ENCODE measurements around the gene NSL1. TPM values are rescaled to one million over a fixed set of nuclear protein-coding genes. Genes with fewer than 3 reads are reported as not detected.

Gene NSL1
- polyA plus RNA-seq, 1 donor = 45.7 TPM

DNA sequence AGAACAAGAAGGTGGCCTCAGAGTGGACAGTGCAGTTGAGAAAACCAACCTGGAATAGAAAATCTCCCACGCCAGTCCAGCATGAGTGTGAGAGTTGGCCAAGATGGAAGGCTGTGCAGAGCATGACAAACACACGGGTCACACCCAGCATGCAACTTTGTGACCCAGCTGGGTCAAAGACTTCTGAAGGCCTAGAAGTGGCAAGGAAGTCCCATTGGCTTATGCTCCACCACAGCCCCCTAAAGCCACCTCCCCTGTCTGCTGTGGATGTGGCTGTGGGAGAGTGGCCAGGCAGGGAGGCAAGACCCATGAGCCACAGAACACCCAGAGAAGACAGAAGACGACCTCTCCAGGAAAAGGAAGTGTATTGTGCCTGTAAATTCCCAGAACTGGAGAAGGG, 105.5 kb downstream of the NSL1 start:
- DNase-seq = no peak

DNA sequence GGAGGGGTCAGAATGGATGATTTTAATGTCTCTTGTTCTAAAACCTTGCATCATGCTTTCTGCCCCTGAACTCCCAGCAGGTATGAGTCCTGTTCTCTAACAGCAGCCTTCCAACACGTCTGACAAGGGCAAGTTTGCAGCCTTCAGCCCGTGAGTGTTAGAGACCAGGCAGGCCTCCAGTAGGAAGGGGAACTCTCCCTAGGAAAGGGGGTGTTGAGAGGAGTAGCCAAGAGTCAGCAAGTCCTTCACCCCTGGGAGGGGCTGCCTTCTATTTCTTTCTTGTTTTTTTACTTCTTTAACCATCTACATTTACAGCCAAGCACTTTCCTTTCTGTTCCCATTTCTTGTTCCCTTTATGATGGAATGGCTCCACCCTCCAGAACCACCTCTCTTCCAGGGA, 106.1 kb downstream of the NSL1 start:
- DNase-seq = no peak

DNA sequence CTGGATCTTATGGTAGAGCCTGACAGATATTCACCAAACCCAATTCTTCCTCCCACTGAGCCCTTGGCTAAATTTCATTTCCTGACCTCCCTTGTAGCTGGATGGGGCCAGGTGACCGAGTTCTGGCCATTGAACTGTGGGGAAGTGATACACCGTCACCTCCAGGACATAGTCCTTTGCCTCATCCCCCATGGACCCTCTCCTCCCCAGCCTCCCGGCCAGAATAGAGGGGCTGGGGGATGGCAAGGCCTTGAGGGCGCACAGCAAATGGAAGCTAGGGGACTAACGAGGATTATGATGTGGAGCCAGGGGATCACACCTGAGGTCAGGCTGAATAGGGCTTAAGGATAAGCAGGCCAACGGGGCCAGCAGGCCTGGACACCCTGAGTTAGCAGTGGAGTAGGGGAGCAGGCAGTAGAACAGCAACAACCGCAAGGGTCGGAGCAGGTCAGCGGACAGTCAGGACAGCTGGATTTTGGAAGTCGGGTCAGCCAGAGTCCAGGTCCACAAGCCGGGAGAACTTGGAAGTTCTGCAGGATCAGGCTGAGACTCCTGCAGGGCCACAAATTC, 107.0 kb downstream of the NSL1 start:
- no peak for DNase-seq

DNA sequence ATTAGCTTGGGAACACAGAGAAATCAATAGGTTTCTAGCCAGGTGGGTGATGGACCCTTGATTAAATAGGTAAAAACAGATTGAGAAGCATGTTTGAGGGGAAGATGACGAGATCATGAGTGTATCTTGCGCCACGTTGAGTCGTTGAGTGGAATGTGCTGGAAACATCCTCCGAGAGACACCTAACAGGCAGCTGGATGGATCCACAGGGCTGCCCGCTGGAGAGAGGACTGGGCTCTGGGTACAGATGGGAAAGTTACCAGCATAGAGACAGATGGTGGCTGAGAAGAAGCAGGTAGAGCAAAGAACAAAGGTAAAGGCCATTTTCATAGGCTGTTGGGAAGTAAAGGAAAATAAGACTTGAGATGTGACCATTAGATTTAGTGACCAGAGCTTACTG, 107.5 kb downstream of the NSL1 start:
- no peak for DNase-seq

DNA sequence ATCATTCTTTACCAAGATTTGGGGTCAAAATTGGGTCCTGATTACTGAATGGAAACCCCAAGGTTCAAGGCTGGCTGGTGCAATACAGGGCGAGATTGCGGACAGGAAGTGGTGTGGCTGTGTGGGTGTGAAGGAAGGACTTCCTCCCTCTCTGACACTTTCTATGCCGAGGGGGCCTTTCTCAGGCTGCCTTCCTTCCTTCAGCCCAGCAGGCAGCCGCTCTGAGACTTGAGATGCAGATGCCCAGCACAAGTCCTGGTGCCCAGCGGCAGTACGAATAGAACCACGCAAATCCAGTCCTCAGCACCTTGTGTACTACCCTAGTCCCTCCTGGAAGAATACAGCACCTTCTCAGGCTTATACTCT, 108.2 kb downstream of the NSL1 start:
- no peak for DNase-seq

DNA sequence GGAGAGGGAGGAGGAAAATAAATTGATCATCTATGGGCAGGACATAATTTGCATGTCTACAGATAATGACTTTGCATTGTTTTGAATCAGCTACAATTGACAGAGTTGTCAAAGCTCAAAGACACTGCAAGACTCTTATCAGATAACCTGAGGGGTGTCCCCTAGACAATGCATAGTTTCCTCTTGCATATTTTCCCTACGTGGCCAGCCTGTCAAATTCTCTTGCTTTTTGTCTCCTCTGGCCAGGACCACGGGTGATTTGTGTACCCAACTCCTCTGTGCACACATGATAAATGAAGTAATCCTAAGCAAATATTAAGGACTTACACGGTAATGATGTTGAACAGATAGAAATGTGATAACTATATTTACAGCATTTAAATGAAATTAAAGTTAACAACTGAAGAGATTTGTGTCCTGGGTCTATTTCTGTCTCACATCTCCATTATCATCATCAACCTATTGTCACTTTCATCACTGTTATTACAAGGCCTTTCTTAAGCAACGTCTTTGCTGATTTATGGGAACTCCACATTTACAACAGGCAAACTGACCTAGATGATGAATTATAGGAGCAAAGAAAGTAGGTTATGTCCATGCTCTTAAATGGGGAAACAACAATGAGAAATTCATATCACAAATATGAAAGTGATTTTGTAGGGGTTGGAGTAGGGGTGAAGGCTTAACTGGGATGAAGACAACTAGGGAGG, 110.7 kb downstream of the NSL1 start:
- DNase-seq = no peak

DNA sequence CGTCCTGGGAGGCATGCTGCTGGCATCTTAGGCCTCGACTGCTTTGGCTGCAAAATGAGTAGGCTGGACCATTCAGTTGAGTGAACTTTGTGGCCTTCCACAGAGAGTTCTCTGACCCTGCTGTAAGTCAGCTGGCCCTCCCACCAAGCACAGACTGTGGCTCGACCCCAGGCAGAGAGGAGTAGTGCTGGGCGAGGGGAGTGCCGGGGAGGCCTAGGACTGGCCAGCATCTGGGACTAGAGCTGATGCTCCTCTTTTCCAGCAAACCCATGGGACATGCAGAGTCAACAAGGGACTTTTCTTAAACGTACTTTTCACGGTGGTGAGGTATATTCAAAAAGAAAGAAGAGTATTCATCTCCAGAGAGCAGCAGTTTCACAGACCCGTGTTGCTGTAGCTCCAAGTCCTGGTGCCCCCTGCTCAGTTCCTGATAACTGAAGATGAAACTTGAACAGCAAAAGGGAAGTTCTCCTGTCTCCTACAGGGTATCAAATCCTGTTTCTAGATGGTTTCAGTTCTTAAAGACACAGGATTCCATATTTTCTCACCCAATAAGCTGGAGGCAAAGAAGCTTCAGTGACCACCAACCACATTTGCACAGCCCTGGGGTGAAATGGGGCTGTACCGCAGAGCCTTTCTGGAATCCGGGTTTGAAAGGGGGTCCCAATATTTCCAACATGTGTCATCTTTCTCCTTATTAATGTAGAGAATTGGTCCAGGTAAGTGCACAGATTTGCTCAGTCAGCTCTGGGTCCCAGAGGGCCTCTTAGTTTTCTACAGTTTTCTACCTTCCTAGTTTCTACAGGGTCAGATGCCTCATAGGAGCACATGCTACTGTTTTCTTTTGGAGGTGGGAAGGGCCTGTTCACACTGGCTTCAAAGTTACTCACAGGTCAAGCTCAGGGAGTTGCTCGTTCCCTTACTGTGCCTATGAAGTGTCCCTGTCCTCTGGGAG, 112.8 kb downstream of the NSL1 start:
- DNase-seq = no peak

DNA sequence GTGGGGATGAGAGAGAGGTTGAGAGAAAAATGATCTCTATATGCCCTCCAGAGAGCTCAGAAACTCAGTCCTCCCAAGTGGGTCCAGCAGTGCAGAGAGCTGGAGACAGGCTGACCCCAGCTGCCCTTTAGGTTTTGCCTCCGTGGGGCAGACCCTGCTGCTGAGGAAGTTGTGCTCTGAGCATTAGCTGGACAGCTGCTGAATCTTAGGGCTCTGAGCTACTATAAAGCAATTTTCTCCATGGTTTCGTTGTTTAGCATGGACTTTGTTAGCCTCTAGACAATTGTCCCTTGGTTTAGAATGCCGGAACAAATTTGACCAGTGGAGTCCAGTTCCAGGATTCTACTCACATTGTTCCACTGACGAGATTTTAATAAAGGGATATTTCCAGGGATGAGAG, 114.0 kb downstream of the NSL1 start:
- no peak for DNase-seq

DNA sequence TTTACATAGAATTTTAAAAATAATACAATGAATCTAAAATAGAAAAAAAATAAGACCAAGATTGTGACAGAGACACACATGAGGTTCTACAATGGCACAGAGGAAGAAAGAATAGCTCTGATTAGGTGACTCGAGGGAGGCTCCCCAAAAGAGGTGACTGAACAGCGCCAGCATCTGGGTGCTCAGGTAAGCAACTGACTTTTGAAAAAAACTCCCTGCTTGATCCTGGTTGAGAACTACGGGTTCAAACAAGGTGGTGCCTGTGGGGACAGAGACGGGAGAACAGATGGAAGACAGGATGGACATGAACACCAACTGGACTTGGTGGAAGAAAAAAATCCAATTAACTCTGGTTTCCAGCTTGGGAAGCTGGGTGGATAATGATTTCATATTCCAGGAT, 114.4 kb downstream of the NSL1 start:
- DNase-seq = no peak

Other genes with a start within 250 kb of the NSL1 start
- 19.1 TPM for gene ATF3, start 183.0 kb downstream of the NSL1 start, polyA plus RNA-seq (ENCODE audit: insufficient read length)
- gene BATF3, start 91.9 kb downstream of the NSL1 start, polyA plus RNA-seq (ENCODE audit: insufficient read length) = 0.88 TPM
- 23.2 TPM for gene TATDN3, start 117 bp upstream of the NSL1 start, polyA plus RNA-seq (ENCODE audit: insufficient read length)
- 0.75 TPM for gene SPATA45, start 55.9 kb upstream of the NSL1 start, polyA plus RNA-seq (ENCODE audit: insufficient read length)
- gene FLVCR1, start 66.5 kb upstream of the NSL1 start, polyA plus RNA-seq (ENCODE audit: insufficient read length) = 40.2 TPM
- gene VASH2, start 158.8 kb upstream of the NSL1 start, polyA plus RNA-seq (ENCODE audit: insufficient read length) = 27.2 TPM
- 57.5 TPM for gene ANGEL2, start 224.1 kb upstream of the NSL1 start, polyA plus RNA-seq (ENCODE audit: insufficient read length)